ENCODE results near the gene CASTOR1. TPM values are rescaled to one million over a fixed set of nuclear protein-coding genes. Genes with fewer than 3 reads are reported as not detected.

The CASTOR1 gene
- polyA plus RNA-seq, 1 of the 3 experiments (the other 2 are of a cell fraction): 14.4 TPM

DNA sequence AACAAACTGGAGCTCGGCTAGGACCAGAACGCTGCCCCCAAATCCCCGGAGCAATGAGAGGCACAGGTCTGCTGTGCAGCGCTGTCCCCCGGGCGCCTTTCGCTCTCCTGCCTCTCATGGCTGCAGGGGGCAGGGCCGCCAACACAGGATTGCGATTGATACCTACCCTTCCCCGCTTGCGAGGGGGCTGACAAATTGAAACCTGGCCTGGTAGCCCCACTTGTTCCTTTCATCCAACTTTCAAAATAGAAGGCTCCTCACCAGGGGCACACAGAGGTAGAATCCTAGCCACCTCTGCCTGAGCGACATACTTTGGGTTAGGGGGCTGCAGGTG lies 642 bp upstream of the CASTOR1 start:
- Histone ChIP-seq H3K4me3 (ENCODE audit: low read depth in 2 of 2, low read length in 1 of 2) (peak overlapping the region; percentile 35 to 51), H3K4me1 (ENCODE audit: control insufficient read depth in 1 of 2, insufficient read depth in 2 of 2, low read depth in 1 of 2, low read length in 1 of 2) (peaks cover 16 to 30% of the 10 kb centered on the region in 2 experiments; a peak in 2 of 4 replicates), H3F3A (replicated peaks; ENCODE audit: insufficient read depth) (peaks cover 17% of the 10 kb centered on the region), H3K36me3 (replicated peaks in 1 of 2; ENCODE audit: control insufficient read depth in 1 of 2, insufficient read depth in 2 of 2, low read length in 1 of 2) (peaks cover 0 to 34% of the 10 kb centered on the region in 2 experiments), H3K9ac (no peak overlapping the region), H3K4me2 (peak overlapping the region; percentile 95), H3K9me2 (no peaks in the 10 kb centered on the region), H2AFZ (ENCODE audit: low read depth) (peak overlapping the region; percentile 66; the same call in 1 of the 2 replicates), H3K79me2 (ENCODE audit: insufficient read depth) (no peaks in the 10 kb centered on the region), H3K27me3 (ENCODE audit: insufficient read depth) (no peaks in the 10 kb centered on the region), H4K20me1 (ENCODE audit: insufficient read depth) (peaks cover 4% of the 10 kb centered on the region; the same call in 1 of the 2 replicates), H3K27ac (ENCODE audit: low read depth in 2 of 2, low read length in 1 of 2) (peak overlapping the region; percentile 39 to 74; a peak in 3 of 4 replicates), H3K9me3 (no peaks in the 10 kb centered on the region)
- ChIA-PET CTCF (interaction anchor here (0.6 to 12.9 kb wide), 7 partner anchors 25 to 1457 kb away, joined by 3 to 228 read pairs (median 31); partner anchors contain the start of genes RNF215, SEC14L2 and TBC1D10A), POLR2A (interaction anchor here (1.4 to 3.5 kb wide), 3 partner anchors 37 to 97 kb away, joined by 4 to 10 read pairs (median 7); partner anchors contain the start of genes CCDC157, RNF215, SF3A1 and TBC1D10A)
- no peak for DNase-seq
- TF ChIP-seq JUND (IDR thresholded peaks at IDR 0.05) (no peak), RCOR1 (IDR thresholded peaks at IDR 0.05; ENCODE audit: low read length) (no peak), MEF2A (IDR thresholded peaks at IDR 0.05; ENCODE audit: borderline replicate concordance, low read depth) (no peak), EZH2phosphoT487 (IDR thresholded peaks at IDR 0.05; ENCODE audit: borderline replicate concordance, low read depth) (no peak), RAD21 (IDR thresholded peaks at IDR 0.05; ENCODE audit: low read length) (no peak), EP300 (IDR thresholded peaks at IDR 0.05; ENCODE audit: borderline replicate concordance in 1 of 2, low read depth in 1 of 2, low read length in 1 of 2) (no peak), SMC3 (IDR thresholded peaks at IDR 0.05; ENCODE audit: low read depth, low read length) (no peak)
- TF ChIP-seq, protein P1, sequence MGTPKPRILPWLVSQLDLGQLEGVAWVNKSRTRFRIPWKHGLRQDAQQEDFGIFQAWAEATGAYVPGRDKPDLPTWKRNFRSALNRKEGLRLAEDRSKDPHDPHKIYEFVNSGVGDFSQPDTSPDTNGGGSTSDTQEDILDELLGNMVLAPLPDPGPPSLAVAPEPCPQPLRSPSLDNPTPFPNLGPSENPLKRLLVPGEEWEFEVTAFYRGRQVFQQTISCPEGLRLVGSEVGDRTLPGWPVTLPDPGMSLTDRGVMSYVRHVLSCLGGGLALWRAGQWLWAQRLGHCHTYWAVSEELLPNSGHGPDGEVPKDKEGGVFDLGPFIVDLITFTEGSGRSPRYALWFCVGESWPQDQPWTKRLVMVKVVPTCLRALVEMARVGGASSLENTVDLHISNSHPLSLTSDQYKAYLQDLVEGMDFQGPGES (IDR thresholded peaks at IDR 0.05; ENCODE audit: low read depth, low read length): no peak
- TF ChIP-seq, protein P2, sequence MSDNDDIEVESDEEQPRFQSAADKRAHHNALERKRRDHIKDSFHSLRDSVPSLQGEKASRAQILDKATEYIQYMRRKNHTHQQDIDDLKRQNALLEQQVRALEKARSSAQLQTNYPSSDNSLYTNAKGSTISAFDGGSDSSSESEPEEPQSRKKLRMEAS (IDR thresholded peaks at IDR 0.05; ENCODE audit: low read depth): no peak
- TF ChIP-seq, protein P3, sequence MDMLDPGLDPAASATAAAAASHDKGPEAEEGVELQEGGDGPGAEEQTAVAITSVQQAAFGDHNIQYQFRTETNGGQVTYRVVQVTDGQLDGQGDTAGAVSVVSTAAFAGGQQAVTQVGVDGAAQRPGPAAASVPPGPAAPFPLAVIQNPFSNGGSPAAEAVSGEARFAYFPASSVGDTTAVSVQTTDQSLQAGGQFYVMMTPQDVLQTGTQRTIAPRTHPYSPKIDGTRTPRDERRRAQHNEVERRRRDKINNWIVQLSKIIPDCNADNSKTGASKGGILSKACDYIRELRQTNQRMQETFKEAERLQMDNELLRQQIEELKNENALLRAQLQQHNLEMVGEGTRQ (IDR thresholded peaks at IDR 0.05; ENCODE audit: borderline replicate concordance, low read depth, low read length): no peak
- 100% methylated on average over 1 of the region's 12 CpGs for WGBS (ENCODE audit: low lambda C conversion rate)

DNA sequence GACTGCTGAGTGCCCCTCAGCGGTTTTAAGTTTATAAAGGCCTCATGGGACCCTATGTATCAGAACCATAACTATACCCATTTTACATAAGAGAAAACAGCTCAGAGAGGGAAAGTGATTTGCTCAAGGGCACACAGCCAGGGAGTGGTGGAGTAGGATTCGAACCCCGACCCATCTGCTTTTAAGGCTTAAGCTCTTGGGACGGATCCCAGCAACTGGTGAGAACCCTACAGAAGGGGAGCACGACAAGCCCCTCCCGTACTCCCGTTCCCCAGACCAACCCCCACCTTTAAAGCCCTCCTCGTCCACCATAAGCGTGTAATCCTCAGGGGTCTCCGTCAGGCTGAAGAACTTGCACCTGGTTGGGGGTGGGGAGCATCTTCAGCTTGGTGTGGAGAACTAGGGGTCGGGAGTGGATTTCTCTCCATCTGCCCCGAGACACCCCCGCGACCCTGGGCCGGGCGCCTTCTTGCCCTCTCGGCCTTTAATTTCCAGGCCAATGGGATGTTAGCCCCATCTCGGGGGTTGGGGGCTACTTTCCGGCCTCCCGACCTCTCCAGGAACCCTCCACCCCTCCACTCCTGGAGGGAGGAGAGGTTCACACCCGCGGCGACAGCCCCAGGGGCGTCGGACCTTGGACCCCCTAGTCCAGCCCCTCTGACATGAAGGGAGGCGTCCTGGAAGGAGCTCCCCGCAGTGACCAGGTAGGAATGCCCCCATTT lies 725 bp downstream of the CASTOR1 start:
- no peaks in the 10 kb centered on the region for H3K27me3 ChIP-seq (ENCODE audit: insufficient read depth)
- DNase-seq: no peak
- peak overlapping the region; percentile 80; the same call in 1 of the 2 replicates for H2AFZ ChIP-seq (ENCODE audit: low read depth)
- H3K9ac ChIP-seq: peak overlapping the region; percentile 76
- no peaks in the 10 kb centered on the region for H3K9me3 ChIP-seq
- no peaks in the 10 kb centered on the region for H3K9me2 ChIP-seq
- ChIA-PET POLR2A (interaction anchor here (1.1 to 3.5 kb wide), 4 partner anchors 25 to 99 kb away, joined by 3 to 10 read pairs (median 5); partner anchors contain the start of genes CCDC157, RNF215 and SF3A1), CTCF (interaction anchor here (0.6 to 12.9 kb wide), 62 partner anchors 9 to 231 kb away, joined by 3 to 228 read pairs (median 5); partner anchors contain the start of genes CCDC157, RNF215, SEC14L2 and SF3A1)
- H3K36me3 ChIP-seq (replicated peaks in 1 of 2; ENCODE audit: control insufficient read depth in 1 of 2, insufficient read depth in 2 of 2, low read length in 1 of 2): peaks cover 0 to 21% of the 10 kb centered on the region in 2 experiments
- no peaks in the 10 kb centered on the region for H3K79me2 ChIP-seq (ENCODE audit: insufficient read depth)
- peaks cover 17% of the 10 kb centered on the region for H3F3A ChIP-seq (replicated peaks; ENCODE audit: insufficient read depth)
- peaks cover 16 to 30% of the 10 kb centered on the region in 2 experiments; a peak in 2 of 4 replicates for H3K4me1 ChIP-seq (ENCODE audit: control insufficient read depth in 1 of 2, insufficient read depth in 2 of 2, low read depth in 1 of 2, low read length in 1 of 2)
- WGBS (ENCODE audit: low lambda C conversion rate): 32% methylated on average over 18 of the region's 27 CpGs
- H3K4me2 ChIP-seq: peak overlapping the region; percentile 95
- TF ChIP-seq, protein P3 (IDR thresholded peaks at IDR 0.05; ENCODE audit: borderline replicate concordance, low read depth, low read length): no peak
- no peak for TF ChIP-seq TCF12 (IDR thresholded peaks at IDR 0.05)
- TF ChIP-seq MXI1 (IDR thresholded peaks at IDR 0.05; ENCODE audit: low read depth, low read length): no peak
- TF ChIP-seq SMC3 (IDR thresholded peaks at IDR 0.05; ENCODE audit: low read depth, low read length): no peak
- no peak for TF ChIP-seq SIN3A (IDR thresholded peaks at IDR 0.05; ENCODE audit: borderline replicate concordance, low read depth, low read length)
- no peak for TF ChIP-seq NFIC (IDR thresholded peaks at IDR 0.05; ENCODE audit: borderline replicate concordance)
- no peak for TF ChIP-seq MEF2A (IDR thresholded peaks at IDR 0.05; ENCODE audit: borderline replicate concordance, low read depth)
- TF ChIP-seq NRF1 (IDR thresholded peaks at IDR 0.05; ENCODE audit: low read depth, low read length): no peak
- H3K4me3 ChIP-seq (ENCODE audit: low read depth in 2 of 2, low read length in 1 of 2): peak overlapping the region; percentile 83 to 84
- peaks cover 4% of the 10 kb centered on the region; the same call in 1 of the 2 replicates for H4K20me1 ChIP-seq (ENCODE audit: insufficient read depth)
- H3K27ac ChIP-seq (ENCODE audit: low read depth in 2 of 2, low read length in 1 of 2): peak overlapping the region; percentile 53 to 73; a peak in 3 of 4 replicates

Data from SK-N-SH (cell line).